OCI-M2 (cell line): ENCODE results near the gene CCND1.

ENCODE experiments used
- DNase-seq: peaks from one replicate; lab custom pipeline; 2025; ENCODE audit not compliant: unreplicated experiment; lab: John Stamatoyannopoulos, UW

CCND1 gene

GRCh38 chr11:69664901-69665300, 23.9 kb downstream of the CCND1 start:
- DNase-seq = no peak

GRCh38 chr11:69665669-69666068, 24.7 kb downstream of the CCND1 start:
- no peak for DNase-seq

- no peak for DNase-seq
Measured at GRCh38 chr11:69666261-69666660, 25.3 kb downstream of the CCND1 start.

GRCh38 chr11:69666752-69667536, 26.0 kb downstream of the CCND1 start:
- DNase-seq = no peak

GRCh38 chr11:69667619-69668604, 27.0 kb downstream of the CCND1 start:
- DNase-seq = no peak

- DNase-seq = no peak
Measured at GRCh38 chr11:69669486-69669885, 28.5 kb downstream of the CCND1 start.

- peak; percentile 13 for DNase-seq
Measured at GRCh38 chr11:69670158-69670845, 29.3 kb downstream of the CCND1 start.

- DNase-seq = no peak
Measured at GRCh38 chr11:69671734-69672465, 30.9 kb downstream of the CCND1 start.

GRCh38 chr11:69674267-69674885, 33.4 kb downstream of the CCND1 start:
- DNase-seq = no peak

- DNase-seq = peak; percentile 81
Measured at GRCh38 chr11:69674886-69675714, 34.1 kb downstream of the CCND1 start, which contains the start of gene LTO1. Gene LTO1, minus strand, starts transcription at chr11:69675353. Its CDS starts 114 bp downstream, at chr11:69675239.

- DNase-seq = no peak
Measured at GRCh38 chr11:69677749-69678148, 36.8 kb downstream of the CCND1 start.

- no peak for DNase-seq
Measured at GRCh38 chr11:69680688-69681087, 39.7 kb downstream of the CCND1 start.

- no peak for DNase-seq
Measured at GRCh38 chr11:69682221-69682620, 41.3 kb downstream of the CCND1 start.

GRCh38 chr11:69682681-69683326, 41.8 kb downstream of the CCND1 start:
- DNase-seq = no peak

GRCh38 chr11:69683764-69684333, 42.9 kb downstream of the CCND1 start:
- DNase-seq = no peak

- no peak for DNase-seq
Measured at GRCh38 chr11:69684651-69685050, 43.7 kb downstream of the CCND1 start.

GRCh38 chr11:69685348-69685747, 44.4 kb downstream of the CCND1 start:
- DNase-seq = no peak

- no peak for DNase-seq
Measured at GRCh38 chr11:69686452-69686851, 45.5 kb downstream of the CCND1 start.
